H9 (cell line): ENCODE results near the gene NOP56. TPM values are rescaled to one million over a fixed set of nuclear protein-coding genes. Genes with fewer than 3 reads are reported as not detected.

ENCODE experiments used
- DNase-seq: peaks from one replicate; pipeline ENCODE4 v3.0.0-alpha.2; 2017
- H2AFZ ChIP-seq: one replicate; pipeline ENCODE4 v1.6.1; 2013; ENCODE audit warnings: mild to moderate bottlenecking, low read length, control low read depth, moderate library complexity
- H2AK5ac ChIP-seq: 2 replicates; pipeline ENCODE4 v1.6.1; 2013; ENCODE audit warnings: low read length, control low read depth, mixed read lengths; ENCODE audit not compliant: insufficient read length
- H2BK120ac ChIP-seq: one replicate; pipeline ENCODE4 v1.6.1; 2013; ENCODE audit warnings: low read depth, mild to moderate bottlenecking, low read length, control low read depth, inconsistent platforms; ENCODE audit not compliant: poor library complexity, severe bottlenecking
- H2BK12ac ChIP-seq: 2 replicates; pipeline ENCODE4 v1.6.1; 2013; ENCODE audit warnings: low read length, control low read depth, mixed read lengths, low read depth; ENCODE audit not compliant: insufficient read length
- H2BK15ac ChIP-seq: 2 replicates; pipeline ENCODE4 v1.6.1; 2013; ENCODE audit warnings: low read depth, low read length, control low read depth
- H2BK20ac ChIP-seq: one replicate; pipeline ENCODE4 v1.6.1; 2013; ENCODE audit warnings: low read depth, mild to moderate bottlenecking, low read length, control low read depth, inconsistent platforms; ENCODE audit not compliant: poor library complexity, severe bottlenecking
- H2BK5ac ChIP-seq: 2 replicates; pipeline ENCODE4 v1.6.1; 2013; ENCODE audit warnings: low read length, control low read depth, mixed read lengths; ENCODE audit not compliant: insufficient read length
- H3K14ac ChIP-seq: 2 replicates; pipeline ENCODE4 v1.6.1; 2013; ENCODE audit warnings: low read length, control low read depth; ENCODE audit not compliant: insufficient read depth
- H3K18ac ChIP-seq: 2 replicates; pipeline ENCODE4 v1.6.1; 2013; ENCODE audit warnings: low read depth, mild to moderate bottlenecking, mixed read lengths, low read length, control low read depth; ENCODE audit not compliant: insufficient read length
- H3K23ac ChIP-seq: 2 replicates; pipeline ENCODE4 v1.6.1; 2013; ENCODE audit warnings: low read length, control low read depth, mixed read lengths, low read depth; ENCODE audit not compliant: insufficient read length
- H3K23me2 ChIP-seq: 2 replicates; pipeline ENCODE4 v1.6.1; 2013; ENCODE audit warnings: low read depth, mild to moderate bottlenecking, mixed read lengths, low read length, control low read depth; ENCODE audit not compliant: insufficient read length, poor library complexity, severe bottlenecking
- H3K27ac ChIP-seq: 2 replicates; pipeline ENCODE4 v1.5.1; 2013; ENCODE audit warnings: low read length, control low read depth, mixed read lengths, low read depth; ENCODE audit not compliant: insufficient read length
- H3K27me3 ChIP-seq: 2 replicates; pipeline ENCODE4 v1.6.1; 2013; ENCODE audit warnings: low read length, control low read depth, inconsistent platforms; ENCODE audit not compliant: insufficient read depth
- H3K4ac ChIP-seq: 2 replicates; pipeline ENCODE4 v1.6.1; 2013; ENCODE audit warnings: low read depth, mild to moderate bottlenecking, control low read depth, inconsistent platforms, low read length, moderate library complexity
- H3K4me1 ChIP-seq: 2 replicates; pipeline ENCODE4 v1.6.1; 2013; ENCODE audit warnings: low read length, control low read depth, inconsistent platforms; ENCODE audit not compliant: insufficient read depth
- H3K4me2 ChIP-seq: 2 replicates; pipeline ENCODE4 v1.6.1; 2013; ENCODE audit warnings: low read length, control low read depth, mixed read lengths; ENCODE audit not compliant: insufficient read length, insufficient read depth
- H3K56ac ChIP-seq: 2 replicates; pipeline ENCODE4 v1.6.1; 2013; ENCODE audit warnings: low read depth, mild to moderate bottlenecking, mixed read lengths, low read length, control low read depth; ENCODE audit not compliant: insufficient read length
- H3K79me1 ChIP-seq: 2 replicates; pipeline ENCODE4 v1.6.1; 2013; ENCODE audit warnings: low read depth, mild to moderate bottlenecking, moderate library complexity, low read length, control low read depth, inconsistent platforms; ENCODE audit not compliant: insufficient read depth, poor library complexity, severe bottlenecking
- H3K79me2 ChIP-seq: 2 replicates; pipeline ENCODE4 v1.6.1; 2013; ENCODE audit warnings: low read length, control low read depth, inconsistent platforms; ENCODE audit not compliant: insufficient read depth
- H3K9ac ChIP-seq: 2 replicates; pipeline ENCODE4 v1.6.1; 2013; ENCODE audit warnings: low read length, control low read depth, mixed read lengths; ENCODE audit not compliant: insufficient read length; ENCODE audit errors: extremely low read depth
- H3K9me3 ChIP-seq: one replicate; pipeline ENCODE4 v1.6.1; 2013; ENCODE audit warnings: low read depth, low read length, inconsistent platforms; ENCODE audit not compliant: control insufficient read depth
- H3T11ph ChIP-seq: one replicate; pipeline ENCODE4 v1.6.1; 2013; ENCODE audit warnings: mild to moderate bottlenecking, low read length, control low read depth, inconsistent platforms
- H4K20me1 ChIP-seq: one replicate; pipeline ENCODE4 v1.6.1; 2013; ENCODE audit not compliant: control insufficient read depth, insufficient read length, insufficient read depth
- H4K5ac ChIP-seq: 2 replicates; pipeline ENCODE4 v1.6.1; 2013; ENCODE audit warnings: low read depth, mild to moderate bottlenecking, mixed read lengths, low read length, control low read depth; ENCODE audit not compliant: insufficient read length
- H4K8ac ChIP-seq: replicated peaks from 2 replicates; pipeline ENCODE4 v1.6.1; 2013; ENCODE audit warnings: low read length, control low read depth, mixed read lengths, low read depth; ENCODE audit not compliant: insufficient read length
- H4K91ac ChIP-seq: 2 replicates; pipeline ENCODE4 v1.6.1; 2013; ENCODE audit warnings: low read depth, mild to moderate bottlenecking, moderate library complexity, mixed read lengths, low read length, control low read depth; ENCODE audit not compliant: insufficient read length
- H3K27ac Mint-ChIP-seq, 3 experiments: 2 replicates in 2 of 3; 3 replicates in 1 of 3; pipeline ENCODE4 v1.8.0; 2020 to 2021; ENCODE audit warnings: mixed read lengths in 3 of 3, mild to moderate bottlenecking in 1 of 3, moderate library complexity in 1 of 3
- H3K27me3 Mint-ChIP-seq: 2 replicates; pipeline ENCODE4 v1.8.0; 2021; ENCODE audit warnings: low read depth, mild to moderate bottlenecking, moderate library complexity, mixed read lengths
- H3K36me3 Mint-ChIP-seq, 3 experiments: 2 replicates in 2 of 3; 3 replicates in 1 of 3; pipeline ENCODE4 v1.8.0; 2020 to 2021; ENCODE audit warnings: low read depth in 3 of 3, mixed read lengths in 3 of 3; ENCODE audit not compliant: insufficient read depth in 1 of 3
- H3K4me1 Mint-ChIP-seq, 2 experiments: 2 replicates each; pipeline ENCODE4 v1.8.0; 2020; ENCODE audit warnings: mixed read lengths in 2 of 2
- H3K4me3 Mint-ChIP-seq, 2 experiments: 2 replicates in 1 of 2; 3 replicates in 1 of 2; pipeline ENCODE4 v1.8.0; 2020 to 2021; ENCODE audit warnings: mild to moderate bottlenecking in 2 of 2, mixed read lengths in 2 of 2, moderate library complexity in 1 of 2
- H3K9me3 Mint-ChIP-seq, 2 experiments: 2 replicates in 1 of 2; 3 replicates in 1 of 2; pipeline ENCODE4 v1.8.0; 2020; ENCODE audit warnings: mild to moderate bottlenecking in 2 of 2, mixed read lengths in 2 of 2, moderate library complexity in 1 of 2
- CTCF ChIP-seq: fragments of 200-600 bp; sonication (generic); conservative IDR thresholded peaks from 3 replicates; pipeline ENCODE4 v1.8.0; 2021; ENCODE audit warnings: antibody characterized with exemption, mild to moderate bottlenecking
- WGBS: extraction: QIAGEN DNeasy Blood & Tissue Kit; methylation state at CpG from one replicate; pipeline ENCODE4 v1.1.7; 2013; ENCODE audit warnings: missing lambda C conversion rate, low lambda C conversion rate, mixed read lengths; ENCODE audit not compliant: insufficient read length; ENCODE audit errors: extremely low coverage; 5-methylcytosine and 5-hydroxymethylcytosine counted together
- total RNA-seq: library from RNA; stranded (reverse); gene quantifications from 2 replicates; pipeline ENCODE4 v1.2.1, GENCODE V29; 2021

Gene NOP56
- total RNA-seq, 1 experiment from 2014 or later, result 774 TPM

- H3K23ac ChIP-seq, result no peak overlapping the region
- no peaks in the 10 kb centered on the region for H3K79me1 ChIP-seq
- no peaks in the 10 kb centered on the region for H3K79me2 ChIP-seq
- Mint-ChIP-seq H3K27ac (no peak overlapping the region), H3K4me3 (no peak overlapping the region), H3K4me1 (no peaks in the 10 kb centered on the region), H3K9me3 (peaks cover 2 to 3% of the 10 kb centered on the region in 2 experiments; a peak in 2 of 5 replicates), H3K27me3 (peaks cover 51% of the 10 kb centered on the region), H3K36me3 (no peaks in the 10 kb centered on the region)
- WGBS, result no CpG with 5 or more reads among the region's 2 CpGs
- H2BK15ac ChIP-seq, result no peak overlapping the region
- H2BK5ac ChIP-seq, result no peak overlapping the region
- no peak overlapping the region for H3K9ac ChIP-seq
- H4K8ac ChIP-seq, result no peak overlapping the region
- H2AK5ac ChIP-seq, result no peak overlapping the region
- no peak for TF ChIP-seq CTCF
- H3K18ac ChIP-seq, result no peak overlapping the region
- no peaks in the 10 kb centered on the region for H4K20me1 ChIP-seq
- H4K91ac ChIP-seq, result no peak overlapping the region
- H3K56ac ChIP-seq, result no peak overlapping the region
- no peak overlapping the region for H2BK120ac ChIP-seq
- no peaks in the 10 kb centered on the region for H3K9me3 ChIP-seq
- no peak overlapping the region for H3K4me2 ChIP-seq
- no peak overlapping the region for H3K14ac ChIP-seq
- H2BK12ac ChIP-seq, result no peak overlapping the region
- H3K23me2 ChIP-seq, result no peaks in the 10 kb centered on the region
- no peak overlapping the region for H2BK20ac ChIP-seq
- no peak overlapping the region for H4K5ac ChIP-seq
- no peak for DNase-seq
- no peak overlapping the region for H3K4ac ChIP-seq
- H3K4me1 ChIP-seq, result no peaks in the 10 kb centered on the region
- H3T11ph ChIP-seq, result no peak overlapping the region
- no peak overlapping the region for H3K27ac ChIP-seq
- no peaks in the 10 kb centered on the region for H3K27me3 ChIP-seq
- H2AFZ ChIP-seq, result no peak overlapping the region
Measured at GRCh38 chr20:2619337-2619736, 33.1 kb upstream of the NOP56 start.
